Trophoblast cell (in vitro differentiated cells and primary cell): ENCODE measurements around the gene USPL1.

Experiments used
- DNase-seq, 2 donors: peaks; one replicate each; pipeline ENCODE4 v3.0.0-alpha.2; 2016
- H2AFZ ChIP-seq: 2 replicates; pipeline ENCODE4 v1.6.1; 2013; ENCODE audit warnings: low read length, moderate library complexity, mild to moderate bottlenecking; ENCODE audit not compliant: insufficient read depth, poor library complexity
- H2AK5ac ChIP-seq: 2 replicates; pipeline ENCODE4 v1.6.1; 2013; ENCODE audit warnings: mild to moderate bottlenecking, low read length
- H2BK120ac ChIP-seq: 2 replicates; pipeline ENCODE4 v1.6.1; 2013; ENCODE audit warnings: low read length, mild to moderate bottlenecking, moderate library complexity; ENCODE audit not compliant: insufficient read depth, poor library complexity
- H2BK12ac ChIP-seq: 2 replicates; pipeline ENCODE4 v1.6.1; 2013; ENCODE audit warnings: mild to moderate bottlenecking, low read length, moderate library complexity
- H2BK5ac ChIP-seq: 2 replicates; pipeline ENCODE4 v1.6.1; 2013; ENCODE audit warnings: low read length, low read depth, moderate library complexity, mild to moderate bottlenecking; ENCODE audit not compliant: poor library complexity
- H3K14ac ChIP-seq: 2 replicates; pipeline ENCODE4 v1.6.1; 2013; ENCODE audit warnings: mild to moderate bottlenecking, low read length
- H3K18ac ChIP-seq: 2 replicates; pipeline ENCODE4 v1.6.1; 2013; ENCODE audit warnings: mild to moderate bottlenecking, low read length
- H3K23ac ChIP-seq: 2 replicates; pipeline ENCODE4 v1.6.1; 2013; ENCODE audit warnings: low read length
- H3K27ac ChIP-seq: 2 replicates; pipeline ENCODE4 v1.5.1; 2013; ENCODE audit warnings: low read depth, mild to moderate bottlenecking, inconsistent platforms, low read length, moderate library complexity
- H3K27me3 ChIP-seq: 2 replicates; pipeline ENCODE4 v1.6.1; 2013; ENCODE audit warnings: inconsistent platforms, mild to moderate bottlenecking, low read length, moderate library complexity; ENCODE audit not compliant: insufficient read depth
- H3K36me3 ChIP-seq, 2 experiments: 1 replicate in 1 of 2; 2 replicates in 1 of 2; pipeline ENCODE4 v1.6.1; 2013; ENCODE audit warnings: low read length in 2 of 2, mild to moderate bottlenecking in 2 of 2, moderate library complexity in 1 of 2; ENCODE audit not compliant: insufficient read depth in 2 of 2, control insufficient read depth in 1 of 2
- H3K4ac ChIP-seq: 2 replicates; pipeline ENCODE4 v1.6.1; 2013; ENCODE audit warnings: low read depth, mild to moderate bottlenecking, low read length, moderate library complexity
- H3K4me1 ChIP-seq, 2 experiments: 1 replicate in 1 of 2; 2 replicates in 1 of 2; pipeline ENCODE4 v1.6.1; 2013; ENCODE audit warnings: low read length in 2 of 2, mild to moderate bottlenecking in 2 of 2, moderate library complexity in 1 of 2; ENCODE audit not compliant: insufficient read depth in 2 of 2, control insufficient read depth in 1 of 2
- H3K4me2 ChIP-seq: 2 replicates; pipeline ENCODE4 v1.6.1; 2013; ENCODE audit warnings: inconsistent platforms, mild to moderate bottlenecking, low read length, moderate library complexity
- H3K4me3 ChIP-seq: 2 replicates; pipeline ENCODE4 v1.5.1; 2013; ENCODE audit warnings: mild to moderate bottlenecking, low read depth, low read length, inconsistent platforms
- H3K79me1 ChIP-seq: one replicate; pipeline ENCODE4 v1.6.1; 2013; ENCODE audit warnings: low read length
- H3K79me2 ChIP-seq: 2 replicates; pipeline ENCODE4 v1.6.1; 2013; ENCODE audit warnings: low read length, mild to moderate bottlenecking; ENCODE audit not compliant: control insufficient read depth, insufficient read depth, poor library complexity
- H3K9ac ChIP-seq: 2 replicates; pipeline ENCODE4 v1.6.1; 2013; ENCODE audit warnings: mild to moderate bottlenecking, low read length
- H3K9me3 ChIP-seq: 2 replicates; pipeline ENCODE4 v1.6.1; 2013; ENCODE audit warnings: low read depth, mild to moderate bottlenecking, control low read depth, inconsistent platforms, low read length; ENCODE audit not compliant: insufficient read depth
- H4K12ac ChIP-seq: 2 replicates; pipeline ENCODE4 v1.6.1; 2013; ENCODE audit warnings: low read depth, mild to moderate bottlenecking, low read length, moderate library complexity
- H4K8ac ChIP-seq: 2 replicates; pipeline ENCODE4 v1.6.1; 2013; ENCODE audit warnings: low read depth, mild to moderate bottlenecking, low read length, moderate library complexity
- H4K91ac ChIP-seq: one replicate; pipeline ENCODE4 v1.6.1; 2013; ENCODE audit warnings: low read depth, mild to moderate bottlenecking, low read length, moderate library complexity
- WGBS: extraction: QIAGEN DNeasy Blood & Tissue Kit; methylation state at CpG from one replicate; pipeline ENCODE4 v1.1.7; 2013; ENCODE audit warnings: missing lambda C conversion rate; ENCODE audit not compliant: insufficient read length, insufficient coverage; ENCODE audit errors: extremely low coverage; 5-methylcytosine and 5-hydroxymethylcytosine counted together

The USPL1 gene

GRCh38 chr13:30593001-30593400 lies 24.7 kb upstream of the USPL1 start:
- Histone ChIP-seq H2AFZ (no peak overlapping the region), H3K4me3 (no peak overlapping the region), H3K79me1 (no peaks in the 10 kb centered on the region), H3K27ac (no peak overlapping the region), H4K91ac (no peak overlapping the region), H3K4ac (no peak overlapping the region), H3K4me2 (no peak overlapping the region), H3K18ac (no peak overlapping the region), H3K36me3 (no peaks in the 10 kb centered on the region), H4K8ac (no peak overlapping the region), H3K14ac (no peak overlapping the region), H3K23ac (no peak overlapping the region), H3K9me3 (no peaks in the 10 kb centered on the region), H2BK5ac (no peak overlapping the region), H3K4me1 (peaks cover 0 to 2% of the 10 kb centered on the region in 2 experiments), H3K79me2 (no peaks in the 10 kb centered on the region), H3K9ac (no peak overlapping the region), H2BK120ac (no peak overlapping the region), H3K27me3 (no peaks in the 10 kb centered on the region), H4K12ac (no peak overlapping the region), H2AK5ac (no peak overlapping the region), H2BK12ac (no peak overlapping the region)
- WGBS = no CpG with 5 or more reads among the region's 2 CpGs
- DNase-seq = no peak

- Histone ChIP-seq H2AK5ac (no peak overlapping the region), H3K23ac (no peak overlapping the region), H3K9me3 (no peaks in the 10 kb centered on the region), H3K36me3 (no peaks in the 10 kb centered on the region), H3K27me3 (no peaks in the 10 kb centered on the region), H3K79me1 (no peaks in the 10 kb centered on the region), H2BK12ac (no peak overlapping the region), H3K4me1 (peaks cover 0 to 2% of the 10 kb centered on the region in 2 experiments), H3K14ac (no peak overlapping the region), H3K4ac (no peak overlapping the region), H3K9ac (no peak overlapping the region), H3K27ac (no peak overlapping the region), H2BK5ac (no peak overlapping the region), H3K18ac (no peak overlapping the region), H4K12ac (no peak overlapping the region), H4K91ac (no peak overlapping the region), H2AFZ (no peak overlapping the region), H3K4me2 (no peak overlapping the region), H3K4me3 (no peak overlapping the region), H2BK120ac (no peak overlapping the region), H4K8ac (no peak overlapping the region), H3K79me2 (no peaks in the 10 kb centered on the region)
- WGBS = no CpG with 5 or more reads among the region's 3 CpGs
- DNase-seq = no peak
Observed at GRCh38 chr13:30600496-30600895, 17.2 kb upstream of the USPL1 start.

- Histone ChIP-seq H3K9me3 (no peaks in the 10 kb centered on the region), H2BK12ac (no peak overlapping the region), H3K4me3 (no peak overlapping the region), H3K27me3 (no peaks in the 10 kb centered on the region), H3K4me2 (no peak overlapping the region), H2BK5ac (no peak overlapping the region), H4K8ac (no peak overlapping the region), H3K23ac (no peak overlapping the region), H3K27ac (no peak overlapping the region), H3K18ac (no peak overlapping the region), H3K36me3 (no peaks in the 10 kb centered on the region), H3K4ac (no peak overlapping the region), H2AFZ (peak overlapping the region; percentile 5), H4K12ac (no peak overlapping the region), H2BK120ac (no peak overlapping the region), H3K79me2 (no peaks in the 10 kb centered on the region), H3K14ac (no peak overlapping the region), H3K79me1 (no peaks in the 10 kb centered on the region), H4K91ac (no peak overlapping the region), H3K9ac (no peak overlapping the region), H3K4me1 (peaks cover 0 to 2% of the 10 kb centered on the region in 2 experiments), H2AK5ac (no peak overlapping the region)
- DNase-seq = no peak
- WGBS = no CpG with 5 or more reads among the region's 8 CpGs
Observed at GRCh38 chr13:30601836-30602235, 15.9 kb upstream of the USPL1 start.

GRCh38 chr13:30605052-30605451 lies 12.7 kb upstream of the USPL1 start:
- no peak overlapping the region for H3K23ac ChIP-seq
- no peaks in the 10 kb centered on the region for H3K4me1 ChIP-seq
- H4K12ac ChIP-seq = no peak overlapping the region
- no peak overlapping the region for H2BK5ac ChIP-seq
- no peak overlapping the region for H2AK5ac ChIP-seq
- no peak overlapping the region for H3K4me2 ChIP-seq
- DNase-seq = peak in 1 of 2 donors; percentile 75
- H3K36me3 ChIP-seq = no peaks in the 10 kb centered on the region
- no peak overlapping the region for H3K4me3 ChIP-seq
- no peak overlapping the region for H3K4ac ChIP-seq
- no peak overlapping the region for H3K27ac ChIP-seq
- no CpG with 5 or more reads among the region's 7 CpGs for WGBS
- no peak overlapping the region for H2BK120ac ChIP-seq
- H2AFZ ChIP-seq = no peak overlapping the region
- no peak overlapping the region for H4K8ac ChIP-seq
- H3K18ac ChIP-seq = no peak overlapping the region
- H2BK12ac ChIP-seq = no peak overlapping the region
- H3K9me3 ChIP-seq = no peaks in the 10 kb centered on the region
- no peak overlapping the region for H3K14ac ChIP-seq
- no peaks in the 10 kb centered on the region for H3K27me3 ChIP-seq
- no peaks in the 10 kb centered on the region for H3K79me2 ChIP-seq
- H3K9ac ChIP-seq = no peak overlapping the region
- no peak overlapping the region for H4K91ac ChIP-seq
- no peaks in the 10 kb centered on the region for H3K79me1 ChIP-seq
